Panc1 (cell line): Measurements from ENCODE around the gene ANKRD40.

Source experiments
- CTCF ChIP-seq: fragments of 450-650 bp; IDR thresholded peaks from 2 replicates; pipeline ENCODE4 v1.5.1; 2017; ENCODE audit warnings: mild to moderate bottlenecking
- POLR2AphosphoS5 ChIP-seq: IDR thresholded peaks from 2 replicates; pipeline ENCODE4 v1.6.1; 2012; ENCODE audit warnings: mild to moderate bottlenecking, low read depth, low read length, moderate library complexity
- REST ChIP-seq, 2 experiments: IDR thresholded peaks; 2 replicates each; pipeline ENCODE4 v1.6.1; 2011 to 2012; ENCODE audit warnings: low read depth in 2 of 2, control low read depth in 1 of 2, low read length in 1 of 2, mild to moderate bottlenecking in 1 of 2, moderate library complexity in 1 of 2; ENCODE audit not compliant: insufficient read depth in 1 of 2
- SIN3A ChIP-seq: IDR thresholded peaks from 2 replicates; pipeline ENCODE4 v1.6.1; 2012; ENCODE audit warnings: low read depth, mild to moderate bottlenecking, low read length, moderate library complexity, borderline replicate concordance; ENCODE audit not compliant: insufficient read depth
- TCF7L2 ChIP-seq: IDR thresholded peaks from 2 replicates; pipeline ENCODE4 v1.6.1; 2011; ENCODE audit warnings: mild to moderate bottlenecking, low read depth, low read length, inconsistent platforms

GRCh38 chr17:50680126-50680525, 27.6 kb downstream of the ANKRD40 start:
- TF ChIP-seq CTCF (no peak), REST (IDR thresholded peaks at IDR 0.05; ENCODE audit: insufficient read depth in 1 of 2, low read depth in 2 of 2, low read length in 1 of 2) (no peak), TCF7L2 (no peak), POLR2AphosphoS5 (no peak), SIN3A (no peak)
